Stimulated activated CD8-positive, alpha-beta memory T cell treated with anti-CD3 and anti-CD28 coated beads, Interleukin-12 subunit alpha, Interleukin-12 subunit beta, amount 100 ng/mL, for 4 hours (primary cell): ENCODE measurements around the gene CCDC172.
"Not testable (repeated sequence)": the region's sequence is repeated elsewhere in the genome, so short reads cannot be mapped to it uniquely, and the experiment has no call there.

Experiments used
- DNase-seq: peaks from one replicate; pipeline ENCODE4 v3.0.0-alpha.2; 2020; ENCODE audit warnings: low read depth

The CCDC172 gene

GRCh38 chr10:116336866-116337265 lies 12.6 kb downstream of the CCDC172 start:
- DNase-seq = no peak

GRCh38 chr10:116352125-116352524 lies 27.9 kb downstream of the CCDC172 start:
- DNase-seq = no peak

- no peak for DNase-seq
Measured at GRCh38 chr10:116353817-116354216, 29.6 kb downstream of the CCDC172 start.

- DNase-seq = no peak
Measured at GRCh38 chr10:116355341-116355740, 31.1 kb downstream of the CCDC172 start.

GRCh38 chr10:116356833-116357232 lies 32.6 kb downstream of the CCDC172 start:
- no peak for DNase-seq

- DNase-seq = no peak
Measured at GRCh38 chr10:116364868-116365267, 40.6 kb downstream of the CCDC172 start.

- DNase-seq = no peak
Measured at GRCh38 chr10:116371737-116372136, 47.5 kb downstream of the CCDC172 start.

- DNase-seq = no peak
Measured at GRCh38 chr10:116382290-116382689, 58.0 kb downstream of the CCDC172 start.

GRCh38 chr10:116385311-116385710 lies 61.1 kb downstream of the CCDC172 start:
- DNase-seq = no peak

GRCh38 chr10:116385994-116386809 lies 62.0 kb downstream of the CCDC172 start:
- DNase-seq = no peak

- DNase-seq = not testable (repeated sequence)
Measured at GRCh38 chr10:116393246-116393831, 69.1 kb downstream of the CCDC172 start.

GRCh38 chr10:116395223-116395985 lies 71.2 kb downstream of the CCDC172 start:
- DNase-seq = no peak

GRCh38 chr10:116398224-116398623 lies 74.0 kb downstream of the CCDC172 start:
- no peak for DNase-seq

GRCh38 chr10:116402858-116403257 lies 78.6 kb downstream of the CCDC172 start:
- no peak for DNase-seq

- DNase-seq = no peak
Measured at GRCh38 chr10:116403740-116404250, 79.5 kb downstream of the CCDC172 start.

- DNase-seq = no peak
Measured at GRCh38 chr10:116408719-116409118, 84.5 kb downstream of the CCDC172 start.

GRCh38 chr10:116410351-116410750 lies 86.1 kb downstream of the CCDC172 start:
- DNase-seq = no peak

GRCh38 chr10:116417821-116418220 lies 93.6 kb downstream of the CCDC172 start:
- DNase-seq = no peak

- no peak for DNase-seq
Measured at GRCh38 chr10:116418389-116418788, 94.1 kb downstream of the CCDC172 start.

- DNase-seq = no peak
Measured at GRCh38 chr10:116421815-116422214, 97.6 kb downstream of the CCDC172 start.

- DNase-seq = no peak
Measured at GRCh38 chr10:116427671-116428070, 103.4 kb downstream of the CCDC172 start, which contains the start of gene PNLIPRP3. PNLIPRP3 (plus strand) TSS chr10:116427847; CDS start chr10:116428013, 166 bp downstream.

GRCh38 chr10:116429288-116429977 lies 105.2 kb downstream of the CCDC172 start:
- DNase-seq = no peak
